Uterus (tissue), 2 donors: ENCODE data around the gene KPNA1.

Experiments
- CTCF ChIP-seq, 4 experiments: fragments of 200-600 bp in 2 of 4; fragments of 450-650 bp in 2 of 4; sonication (generic) in 2 of 4; IDR thresholded peaks; one replicate each; pipeline ENCODE4 v1.5.1; 2016 to 2019; ENCODE audit warnings: antibody characterized with exemption in 4 of 4, mild to moderate bottlenecking in 2 of 4, moderate library complexity in 1 of 4
- POLR2A ChIP-seq, 2 donors: fragments of 450-650 bp; IDR thresholded peaks; one replicate each; pipeline ENCODE4 v1.6.1; 2016; ENCODE audit warnings: antibody characterized with exemption in 2 of 2, mild to moderate bottlenecking in 1 of 2, moderate library complexity in 1 of 2

DNA sequence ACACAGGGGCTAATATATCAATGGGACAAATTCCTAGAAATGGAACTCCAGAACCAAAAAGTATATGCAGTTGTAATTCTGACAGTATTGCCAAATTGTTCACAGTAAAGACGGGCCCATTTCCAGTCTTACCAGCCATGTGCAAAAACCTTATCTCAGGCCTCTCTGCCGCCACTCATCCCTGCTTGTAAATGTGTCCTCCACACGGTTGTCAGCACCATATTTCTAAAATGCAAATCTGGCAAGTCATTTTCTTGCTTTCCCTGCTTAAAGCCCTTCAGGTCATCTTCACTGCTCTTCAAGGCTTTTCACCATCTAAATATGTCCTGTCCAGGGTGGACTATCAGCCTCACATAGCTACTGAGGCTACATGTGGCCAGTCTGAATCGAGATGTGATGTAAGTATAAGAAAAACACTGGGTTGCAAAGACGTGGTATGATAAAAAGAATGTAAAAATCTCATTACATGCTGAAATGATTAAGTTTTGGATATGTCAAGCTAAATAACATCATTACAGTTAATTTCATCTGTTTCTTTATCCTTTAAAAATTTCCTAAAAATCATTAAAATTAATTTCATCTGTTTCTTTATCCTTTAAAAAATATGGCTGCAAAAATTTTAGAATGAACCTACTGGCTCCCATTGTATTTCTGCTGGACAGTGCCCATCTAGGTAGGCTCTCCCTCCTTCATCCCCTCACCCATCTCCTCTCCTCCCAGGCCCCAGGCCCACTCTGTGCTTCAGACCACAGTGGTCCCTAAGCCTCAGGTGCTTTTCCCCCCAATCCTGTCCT is 48.4 kb upstream of the KPNA1 start:
- TF ChIP-seq POLR2A (IDR thresholded peaks at IDR 0.05) = no peak
- TF ChIP-seq CTCF (IDR thresholded peaks at IDR 0.05) = no peak
